Mesendoderm (in vitro differentiated cells): ENCODE data around the gene RPS6KC1. TPM values are rescaled to one million over a fixed set of nuclear protein-coding genes. Genes with fewer than 3 reads are reported as not detected.
A peak's percentile ranks its signal among the peaks of the same experiment; 100 is the strongest.

Experiments used
- DNase-seq: peaks from one replicate; pipeline ENCODE4 v3.0.0; 2013
- H2AK5ac ChIP-seq: 2 replicates; pipeline ENCODE4 v1.6.1; 2013; ENCODE audit warnings: low read length, inconsistent platforms
- H2BK120ac ChIP-seq: 2 replicates; pipeline ENCODE4 v1.6.1; 2013; ENCODE audit warnings: low read depth, mild to moderate bottlenecking, low read length, moderate library complexity, mixed read lengths
- H2BK15ac ChIP-seq: replicated peaks from 2 replicates; pipeline ENCODE4 v1.6.1; 2013; ENCODE audit warnings: low read depth, mild to moderate bottlenecking, moderate library complexity
- H2BK5ac ChIP-seq: 2 replicates; pipeline ENCODE4 v1.6.1; 2013; ENCODE audit warnings: low read length, inconsistent platforms
- H3K18ac ChIP-seq: 2 replicates; pipeline ENCODE4 v1.6.1; 2013; ENCODE audit warnings: mild to moderate bottlenecking, low read length, mixed read lengths
- H3K23ac ChIP-seq: one replicate; pipeline ENCODE4 v1.6.1; 2013; ENCODE audit warnings: low read length
- H3K27ac ChIP-seq: 2 replicates; pipeline ENCODE4 v1.5.1; 2013; ENCODE audit warnings: low read depth, mild to moderate bottlenecking, inconsistent platforms, low read length, moderate library complexity
- H3K27me3 ChIP-seq: 2 replicates; pipeline ENCODE4 v1.6.1; 2013; ENCODE audit warnings: low read length, control low read depth, mild to moderate bottlenecking, inconsistent platforms; ENCODE audit not compliant: insufficient read depth, poor library complexity
- H3K36me3 ChIP-seq: 2 replicates; pipeline ENCODE4 v1.6.1; 2013; ENCODE audit warnings: low read length, inconsistent platforms; ENCODE audit not compliant: control insufficient read depth, insufficient read depth
- H3K4ac ChIP-seq: one replicate; pipeline ENCODE4 v1.6.1; 2013; ENCODE audit warnings: low read depth, mild to moderate bottlenecking, low read length, moderate library complexity
- H3K4me1 ChIP-seq: 2 replicates; pipeline ENCODE4 v1.6.1; 2013; ENCODE audit warnings: low read depth, low read length, inconsistent platforms; ENCODE audit not compliant: control insufficient read depth
- H3K4me2 ChIP-seq: 2 replicates; pipeline ENCODE4 v1.6.1; 2013; ENCODE audit warnings: low read length
- H3K4me3 ChIP-seq: 2 replicates; pipeline ENCODE4 v1.5.1; 2013; ENCODE audit warnings: mild to moderate bottlenecking, low read length
- H3K56ac ChIP-seq: one replicate; pipeline ENCODE4 v1.6.1; 2013; ENCODE audit warnings: low read length
- H3K79me1 ChIP-seq: 2 replicates; pipeline ENCODE4 v1.6.1; 2013; ENCODE audit warnings: low read length, inconsistent platforms
- H3K79me2 ChIP-seq: 2 replicates; pipeline ENCODE4 v1.6.1; 2013; ENCODE audit warnings: mild to moderate bottlenecking, low read length; ENCODE audit not compliant: control insufficient read depth, insufficient read depth
- H3K9ac ChIP-seq: 2 replicates; pipeline ENCODE4 v1.6.1; 2013; ENCODE audit warnings: low read length, inconsistent platforms
- H4K5ac ChIP-seq: one replicate; pipeline ENCODE4 v1.6.1; 2013; ENCODE audit warnings: low read length
- H4K8ac ChIP-seq: one replicate; pipeline ENCODE4 v1.6.1; 2013; ENCODE audit warnings: low read depth, mild to moderate bottlenecking, control low read depth, low read length, moderate library complexity
- WGBS: extraction: QIAGEN DNeasy Blood & Tissue Kit; methylation state at CpG from one replicate; pipeline ENCODE4 v1.1.7; 2013; ENCODE audit warnings: low lambda C conversion rate, missing lambda C conversion rate; ENCODE audit not compliant: insufficient coverage; ENCODE audit errors: extremely low coverage; 5-methylcytosine and 5-hydroxymethylcytosine counted together
- polyA plus RNA-seq, 2 experiments: library from polyadenylated mRNA; stranded (reverse); fragments of 200-250 nt; gene quantifications; one replicate each; pipeline ENCODE4 v1.2.3, GENCODE V29; 2013

RPS6KC1 gene
- polyA plus RNA-seq (2013, experiment 1 of 2), result 9.9 TPM
- 9.5 TPM for polyA plus RNA-seq (2013, experiment 2 of 2)

- Histone ChIP-seq H3K4me3 (peak within 1 kb of the TSS; percentile 96), H3K4me2 (peak within 1 kb of the TSS; percentile 58), H2AK5ac (no peak within 1 kb of the TSS), H2BK15ac (no peak within 1 kb of the TSS), H3K36me3 (no peaks in the 10 kb centered on the region), H3K18ac (peak within 1 kb of the TSS; percentile 29), H4K5ac (no peak within 1 kb of the TSS), H3K4me1 (no peaks in the 10 kb centered on the region), H4K8ac (peak within 1 kb of the TSS; percentile 68), H3K56ac (peak within 1 kb of the TSS; percentile 92), H3K23ac (no peak within 1 kb of the TSS), H3K79me2 (peaks cover 9% of the 10 kb centered on the region), H3K79me1 (peaks cover 3% of the 10 kb centered on the region), H3K4ac (no peak within 1 kb of the TSS), H3K27me3 (no peaks in the 10 kb centered on the region), H3K9ac (peak within 1 kb of the TSS; percentile 83), H2BK120ac (no peak within 1 kb of the TSS), H2BK5ac (no peak within 1 kb of the TSS), H3K27ac (peak within 1 kb of the TSS; percentile 31)
- peak; percentile 86 for DNase-seq
- no CpG with 5 or more reads among the region's 42 CpGs for WGBS
Observed at GRCh38 chr1:213051127-213051880, at the start of gene RPS6KC1. Gene RPS6KC1 (plus strand): TSS chr1:213051241. CDS start chr1:213051405, 164 bp downstream.

DNA sequence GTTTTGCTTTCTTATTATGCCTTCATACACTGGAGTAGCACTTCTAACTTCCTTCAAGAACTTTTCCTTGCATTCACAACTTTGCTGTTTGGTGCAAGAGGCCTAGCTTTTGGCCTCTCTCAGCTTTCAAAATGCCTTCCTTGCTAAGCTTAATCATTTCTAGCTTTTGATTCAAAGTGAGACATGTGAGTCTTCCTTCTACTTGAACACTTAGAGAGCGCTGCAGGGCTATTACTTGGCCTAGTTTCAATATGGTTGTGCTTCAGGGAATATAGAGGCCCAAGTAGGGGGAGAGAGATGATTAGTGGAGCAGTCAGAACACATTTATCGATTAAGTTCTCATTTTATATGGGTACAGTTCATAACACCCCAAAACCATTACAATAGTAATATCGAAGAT is 47.8 kb upstream of the RPS6KC1 start:
- Histone ChIP-seq H3K4me2 (no peak overlapping the region), H4K5ac (no peak overlapping the region), H3K56ac (no peak overlapping the region), H2BK5ac (no peak overlapping the region), H3K27ac (no peak overlapping the region), H2BK15ac (no peak overlapping the region), H3K79me2 (no peaks in the 10 kb centered on the region), H3K27me3 (no peaks in the 10 kb centered on the region), H3K4me1 (no peaks in the 10 kb centered on the region), H3K18ac (no peak overlapping the region), H2BK120ac (no peak overlapping the region), H3K36me3 (no peaks in the 10 kb centered on the region), H3K9ac (no peak overlapping the region), H2AK5ac (no peak overlapping the region), H3K23ac (no peak overlapping the region), H3K4me3 (no peak overlapping the region), H3K4ac (no peak overlapping the region), H4K8ac (no peak overlapping the region), H3K79me1 (no peaks in the 10 kb centered on the region)
- no CpG with 5 or more reads among the region's 3 CpGs for WGBS
- no peak for DNase-seq

DNA sequence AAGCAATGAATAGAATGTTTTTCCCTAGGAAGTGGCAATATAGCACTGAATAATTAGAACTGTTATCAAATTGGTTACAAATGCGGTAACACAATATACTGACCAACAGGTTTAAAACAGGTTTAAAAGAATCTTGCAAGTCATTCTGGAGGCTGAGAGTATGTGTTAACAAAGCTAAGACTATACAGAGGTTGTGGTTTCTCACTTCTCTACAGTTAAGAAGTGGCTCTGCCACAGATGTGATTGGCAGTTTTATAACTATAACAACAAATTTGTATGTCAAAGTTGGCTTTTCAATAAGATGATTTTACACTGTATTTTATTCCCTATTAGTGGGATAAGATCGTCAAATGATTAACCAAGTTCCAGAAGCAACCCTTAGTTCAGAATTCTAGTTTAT is 42.5 kb upstream of the RPS6KC1 start:
- Histone ChIP-seq H3K56ac (no peak overlapping the region), H3K4ac (no peak overlapping the region), H3K36me3 (no peaks in the 10 kb centered on the region), H3K79me1 (no peaks in the 10 kb centered on the region), H3K4me2 (no peak overlapping the region), H3K27ac (no peak overlapping the region), H4K5ac (no peak overlapping the region), H3K9ac (no peak overlapping the region), H2BK120ac (no peak overlapping the region), H3K23ac (no peak overlapping the region), H2BK5ac (no peak overlapping the region), H2AK5ac (no peak overlapping the region), H3K79me2 (no peaks in the 10 kb centered on the region), H2BK15ac (no peak overlapping the region), H3K4me3 (no peak overlapping the region), H3K18ac (no peak overlapping the region), H3K4me1 (no peaks in the 10 kb centered on the region), H4K8ac (no peak overlapping the region), H3K27me3 (no peaks in the 10 kb centered on the region)
- DNase-seq, result peak; percentile 10
- WGBS, result no CpG with 5 or more reads among the region's 2 CpGs

DNA sequence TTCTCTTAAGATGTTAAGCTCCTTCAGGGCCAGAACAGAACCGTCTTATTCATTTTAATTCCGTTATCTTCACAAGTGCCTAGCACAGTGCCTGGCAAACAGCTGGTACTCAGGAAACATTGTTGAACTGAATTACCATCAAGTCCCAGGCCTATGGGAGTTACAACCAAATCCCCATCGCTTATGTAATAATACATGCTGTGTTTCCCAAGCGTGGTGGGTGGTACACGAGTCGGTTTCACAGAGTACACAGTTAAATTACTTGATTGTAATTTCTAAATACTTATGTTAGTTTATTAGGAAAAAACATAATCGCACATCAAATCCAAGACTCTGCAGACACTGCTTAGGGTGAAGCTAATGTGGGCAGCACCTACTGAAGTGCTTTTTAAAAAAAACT is 36.4 kb upstream of the RPS6KC1 start:
- Histone ChIP-seq H3K79me2 (peaks cover 8% of the 10 kb centered on the region), H2BK120ac (no peak overlapping the region), H4K5ac (peak overlapping the region; percentile 62), H3K56ac (peak overlapping the region; percentile 100), H3K23ac (no peak overlapping the region), H2AK5ac (no peak overlapping the region), H2BK15ac (no peak overlapping the region), H3K27ac (no peak overlapping the region), H3K27me3 (no peaks in the 10 kb centered on the region), H3K9ac (peak overlapping the region; percentile 98), H3K4me2 (peak overlapping the region; percentile 84), H3K4me3 (peak overlapping the region; percentile 94), H4K8ac (no peak overlapping the region), H3K4ac (no peak overlapping the region), H3K18ac (no peak overlapping the region), H2BK5ac (no peak overlapping the region), H3K4me1 (peaks cover 4% of the 10 kb centered on the region), H3K36me3 (no peaks in the 10 kb centered on the region), H3K79me1 (peaks cover 5% of the 10 kb centered on the region)
- peak; percentile 13 for DNase-seq
- no CpG with 5 or more reads among the region's 7 CpGs for WGBS

GRCh38 chr1:213015099-213016050 is 35.7 kb upstream of the RPS6KC1 start, which contains the start of gene ANGEL2:
Gene ANGEL2 (minus strand): TSS chr1:213015867. CDS start chr1:213015671, 196 bp downstream.
- peak within 1 kb of the TSS; percentile 89 for H3K18ac ChIP-seq
- peak within 1 kb of the TSS; percentile 97 for H3K27ac ChIP-seq
- peak within 1 kb of the TSS; percentile 71 for H3K4ac ChIP-seq
- no peaks in the 10 kb centered on the region for H3K36me3 ChIP-seq
- H3K4me2 ChIP-seq, result peak within 1 kb of the TSS; percentile 84
- H4K8ac ChIP-seq, result no peak within 1 kb of the TSS
- peak within 1 kb of the TSS; percentile 100 for H3K56ac ChIP-seq
- peak; percentile 99 for DNase-seq
- peaks cover 8% of the 10 kb centered on the region for H3K79me2 ChIP-seq
- peaks cover 5% of the 10 kb centered on the region for H3K79me1 ChIP-seq
- peak within 1 kb of the TSS; percentile 34 for H3K23ac ChIP-seq
- no peak within 1 kb of the TSS for H2AK5ac ChIP-seq
- H3K4me1 ChIP-seq, result peaks cover 4% of the 10 kb centered on the region
- H2BK5ac ChIP-seq, result peak within 1 kb of the TSS; percentile 99
- no peak within 1 kb of the TSS for H2BK120ac ChIP-seq
- no peak within 1 kb of the TSS for H2BK15ac ChIP-seq
- H4K5ac ChIP-seq, result peak within 1 kb of the TSS; percentile 62
- peak within 1 kb of the TSS; percentile 98 for H3K9ac ChIP-seq
- no peaks in the 10 kb centered on the region for H3K27me3 ChIP-seq
- peak within 1 kb of the TSS; percentile 94 for H3K4me3 ChIP-seq
- no CpG with 5 or more reads among the region's 66 CpGs for WGBS
